Vagina (tissue), 2 donors: ENCODE data around the gene PRKAG2. TPM values are rescaled to one million over a fixed set of nuclear protein-coding genes. Genes with fewer than 3 reads are reported as not detected.

Source experiments
- DNase-seq, 2 donors: peaks; one replicate each; pipeline ENCODE4 v3.0.0-alpha.2; 2017; ENCODE audit errors: extremely low spot score in 2 of 2
- H3K27ac ChIP-seq: fragments of 200-600 bp; sonication (generic); one replicate; pipeline ENCODE4 v1.5.1; 2019
- H3K27me3 ChIP-seq: fragments of 200-600 bp; sonication (generic); one replicate; pipeline ENCODE4 v1.5.1; 2019
- H3K36me3 ChIP-seq, 2 donors: fragments of 200-600 bp; sonication (generic); one replicate each; pipeline ENCODE4 v1.5.1; 2017 to 2019
- H3K4me1 ChIP-seq: fragments of 200-600 bp; sonication (generic); one replicate; pipeline ENCODE4 v1.5.1; 2019
- H3K4me3 ChIP-seq, 2 donors: fragments of 200-600 bp; sonication (generic); 1 replicate in 1 of 2; 2 replicates in 1 of 2; pipeline ENCODE4 v1.5.1; 2016 to 2019
- H3K9me3 ChIP-seq: fragments of 200-600 bp; sonication (generic); one replicate; pipeline ENCODE4 v1.5.1; 2019
- POLR2A ChIP-seq, 2 donors: fragments of 450-650 bp; IDR thresholded peaks; one replicate each; pipeline ENCODE4 v1.6.1; 2017; ENCODE audit warnings: antibody characterized with exemption in 2 of 2, mild to moderate bottlenecking in 2 of 2, moderate library complexity in 2 of 2
- POLR2AphosphoS5 ChIP-seq, 2 donors: sonication (generic); formaldehyde crosslinking; IDR thresholded peaks; one replicate each; pipeline ENCODE4 v1.9.0; 2017; ENCODE audit warnings: antibody characterized with exemption in 2 of 2, mild to moderate bottlenecking in 2 of 2, low read depth in 1 of 2; ENCODE audit not compliant: insufficient read depth in 1 of 2
- intact Hi-C: fragments of 100-400 bp; cut with DNase I; formaldehyde crosslinking; loops from one replicate; pipeline ENCODE4 v1.15.1; 2023
- total RNA-seq: library from RNA; depleted of rRNA; stranded (reverse); fragments of >200 nt; gene quantifications from one replicate; pipeline ENCODE4 v1.2.3, GENCODE V29; 2016
- TF ChIP-seq, protein P1 (sequence below), 3 experiments: fragments of 450-650 bp in 2 of 3; fragments of 200-600 bp in 1 of 3; sonication (generic) in 1 of 3; IDR thresholded peaks; one replicate each; pipeline ENCODE4 v1.5.1; 2017 to 2019; ENCODE audit warnings: antibody characterized with exemption in 3 of 3, mild to moderate bottlenecking in 2 of 3, moderate library complexity in 2 of 3

Gene PRKAG2
- total RNA-seq, 1 donor from 2014 or later = 25.0 TPM

- intact Hi-C loops = loop anchor here (2.0 kb wide), 2 partner anchors 58 to 112 kb away; no protein-coding TSS in a partner anchor
- H3K27ac ChIP-seq = peak overlapping the region; percentile 98
- H3K36me3 ChIP-seq = no peaks in the 10 kb centered on the region
- H3K4me1 ChIP-seq = peaks cover 43% of the 10 kb centered on the region
- H3K4me3 ChIP-seq = peak overlapping the region; percentile 77 to 91
- H3K9me3 ChIP-seq = no peaks in the 10 kb centered on the region
- H3K27me3 ChIP-seq = no peaks in the 10 kb centered on the region
- TF ChIP-seq, protein P1, sequence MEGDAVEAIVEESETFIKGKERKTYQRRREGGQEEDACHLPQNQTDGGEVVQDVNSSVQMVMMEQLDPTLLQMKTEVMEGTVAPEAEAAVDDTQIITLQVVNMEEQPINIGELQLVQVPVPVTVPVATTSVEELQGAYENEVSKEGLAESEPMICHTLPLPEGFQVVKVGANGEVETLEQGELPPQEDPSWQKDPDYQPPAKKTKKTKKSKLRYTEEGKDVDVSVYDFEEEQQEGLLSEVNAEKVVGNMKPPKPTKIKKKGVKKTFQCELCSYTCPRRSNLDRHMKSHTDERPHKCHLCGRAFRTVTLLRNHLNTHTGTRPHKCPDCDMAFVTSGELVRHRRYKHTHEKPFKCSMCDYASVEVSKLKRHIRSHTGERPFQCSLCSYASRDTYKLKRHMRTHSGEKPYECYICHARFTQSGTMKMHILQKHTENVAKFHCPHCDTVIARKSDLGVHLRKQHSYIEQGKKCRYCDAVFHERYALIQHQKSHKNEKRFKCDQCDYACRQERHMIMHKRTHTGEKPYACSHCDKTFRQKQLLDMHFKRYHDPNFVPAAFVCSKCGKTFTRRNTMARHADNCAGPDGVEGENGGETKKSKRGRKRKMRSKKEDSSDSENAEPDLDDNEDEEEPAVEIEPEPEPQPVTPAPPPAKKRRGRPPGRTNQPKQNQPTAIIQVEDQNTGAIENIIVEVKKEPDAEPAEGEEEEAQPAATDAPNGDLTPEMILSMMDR (IDR thresholded peaks at IDR 0.05) = no peak
- peak in 1 of 2 donors; percentile 50 for TF ChIP-seq POLR2AphosphoS5 (IDR thresholded peaks at IDR 0.05; ENCODE audit: insufficient read depth in 1 of 2, low read depth in 1 of 2)
- no peak for DNase-seq
These were observed 358.6 kb downstream of the PRKAG2 start for GRCh38 chr7:151518105-151518946.

DNA sequence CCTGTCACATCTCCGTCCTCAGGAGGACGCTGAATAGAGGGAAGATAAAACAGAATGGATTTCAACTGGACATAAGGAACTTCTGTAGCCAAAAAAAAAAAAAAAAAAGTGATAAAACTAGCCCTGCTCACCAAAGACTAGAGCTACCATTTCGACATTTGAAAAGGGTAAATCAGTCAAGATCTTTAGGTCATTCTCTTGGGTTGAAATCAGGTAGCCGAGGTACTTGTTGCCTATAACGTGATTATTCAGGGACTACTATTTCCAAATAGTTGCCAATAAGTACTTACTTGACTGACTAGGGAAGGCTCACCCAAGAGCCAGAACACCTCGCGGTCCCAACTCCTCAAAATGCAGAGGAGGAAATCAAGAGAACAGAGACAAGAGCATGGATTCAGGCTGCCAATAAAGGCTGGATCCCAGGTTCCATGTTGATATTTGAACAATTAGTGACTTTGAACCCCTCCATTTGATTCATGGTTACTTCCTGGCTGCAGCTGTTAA lies 359.3 kb downstream of the PRKAG2 start:
- TF ChIP-seq POLR2AphosphoS5 (IDR thresholded peaks at IDR 0.05; ENCODE audit: insufficient read depth in 1 of 2, low read depth in 1 of 2) = no peak
- TF ChIP-seq, protein P1 (IDR thresholded peaks at IDR 0.05) = no peak
- TF ChIP-seq POLR2A (IDR thresholded peaks at IDR 0.05) = no peak
- intact Hi-C loops = loop anchor here (2.0 kb wide), 2 partner anchors 57 to 113 kb away; no protein-coding TSS in a partner anchor
- H3K36me3 ChIP-seq = no peaks in the 10 kb centered on the region
- no peaks in the 10 kb centered on the region for H3K27me3 ChIP-seq
- H3K9me3 ChIP-seq = no peaks in the 10 kb centered on the region
- no peak for DNase-seq
- H3K27ac ChIP-seq = peak overlapping the region; percentile 98
- H3K4me1 ChIP-seq = peaks cover 44% of the 10 kb centered on the region
- peak overlapping the region; percentile 77 to 91 for H3K4me3 ChIP-seq

DNA sequence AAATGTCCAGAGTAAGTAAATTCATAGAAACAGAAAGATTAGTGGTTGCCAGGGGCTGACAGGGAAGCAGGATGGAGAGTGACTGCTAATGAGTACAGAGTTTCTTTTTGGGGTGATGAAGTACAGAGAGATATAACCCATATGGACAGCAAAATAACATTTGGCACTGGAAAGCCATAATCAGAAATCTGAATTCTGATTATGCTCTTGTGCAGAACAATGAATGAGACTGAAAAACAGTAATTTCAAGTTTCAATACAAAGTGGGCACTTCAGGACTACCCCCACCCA lies 361.7 kb downstream of the PRKAG2 start:
- H3K4me1 ChIP-seq = peaks cover 55% of the 10 kb centered on the region
- no peaks in the 10 kb centered on the region for H3K27me3 ChIP-seq
- no peak overlapping the region for H3K4me3 ChIP-seq
- intact Hi-C loops = no loop called here
- TF ChIP-seq POLR2AphosphoS5 (IDR thresholded peaks at IDR 0.05; ENCODE audit: insufficient read depth in 1 of 2, low read depth in 1 of 2) = no peak
- TF ChIP-seq POLR2A (IDR thresholded peaks at IDR 0.05) = no peak
- TF ChIP-seq, protein P1 (IDR thresholded peaks at IDR 0.05) = no peak
- H3K36me3 ChIP-seq = no peaks in the 10 kb centered on the region
- H3K27ac ChIP-seq = no peak overlapping the region
- DNase-seq = no peak
- H3K9me3 ChIP-seq = no peaks in the 10 kb centered on the region

DNA sequence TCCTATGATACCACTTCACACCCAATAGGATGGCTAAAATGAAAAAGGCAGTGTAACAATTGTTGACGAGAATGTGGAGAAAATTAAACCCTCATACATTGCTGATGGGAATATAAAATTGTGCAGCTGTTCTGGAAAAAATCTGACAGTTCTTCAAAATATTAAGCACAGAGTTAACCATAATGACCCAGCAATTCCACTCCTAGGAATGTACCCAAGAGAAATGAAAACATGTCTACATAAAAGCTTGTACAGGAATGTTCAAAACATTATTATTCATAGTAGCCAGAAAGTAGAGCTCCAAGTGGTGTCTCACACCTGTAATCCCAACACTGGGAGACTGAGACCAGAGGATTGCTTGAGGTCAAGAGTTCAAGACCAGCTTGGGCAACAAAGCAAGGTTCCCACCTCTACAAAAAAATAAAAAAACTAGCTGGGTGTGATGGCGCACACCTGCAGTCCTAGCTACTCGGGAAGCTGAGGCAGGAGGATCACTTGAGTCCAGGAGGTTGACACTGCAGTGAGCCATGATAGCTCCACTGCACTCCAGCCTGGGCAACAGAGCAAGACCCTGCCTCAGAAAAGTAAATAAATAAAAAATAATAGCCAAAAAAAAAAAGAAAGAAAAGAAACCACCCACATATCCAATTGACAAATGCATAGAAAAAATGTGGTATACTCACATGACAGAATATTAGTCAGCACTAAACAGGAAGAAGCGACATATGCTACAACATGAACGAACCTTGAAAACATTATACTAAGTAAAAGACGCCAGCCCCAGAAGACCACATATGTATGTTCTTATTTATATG lies 362.2 kb downstream of the PRKAG2 start:
- Histone ChIP-seq H3K9me3 (no peaks in the 10 kb centered on the region), H3K27ac (no peak overlapping the region), H3K4me1 (peaks cover 61% of the 10 kb centered on the region), H3K4me3 (no peak overlapping the region), H3K27me3 (no peaks in the 10 kb centered on the region), H3K36me3 (no peaks in the 10 kb centered on the region)
- no peak for TF ChIP-seq POLR2AphosphoS5 (IDR thresholded peaks at IDR 0.05; ENCODE audit: insufficient read depth in 1 of 2, low read depth in 1 of 2)
- no peak for TF ChIP-seq POLR2A (IDR thresholded peaks at IDR 0.05)
- TF ChIP-seq, protein P1 (IDR thresholded peaks at IDR 0.05) = no peak
- intact Hi-C loops = no loop called here
- no peak for DNase-seq
